ENCODE results near the gene TRIM38. TPM values are rescaled to one million over a fixed set of nuclear protein-coding genes. Genes with fewer than 3 reads are reported as not detected.

TRIM38 gene
- total and polyA plus RNA-seq, 5 experiments from 2014 or later: 4.3 to 29.7 (median 7.4) TPM

GRCh38 chr6:26026833-26027490 is 64.4 kb downstream of the TRIM38 start:
- H3K9me3 Mint-ChIP-seq: peaks cover 0 to 2% (median 0%) of the 10 kb centered on the region in 9 donors

GRCh38 chr6:26027491-26028211 is 65.0 kb downstream of the TRIM38 start:
- Mint-ChIP-seq H3K27ac (peak overlapping the region; percentile 96 to 100 (median 99)), H3K36me3 (no peaks in the 10 kb centered on the region)
- POLR2A ChIA-PET: interaction anchor here (0.6 to 16.7 kb wide), 28 partner anchors 7 to 1810 kb away, joined by 3 to 748 read pairs (median 6); partner anchors contain the start of gene TRIM38

More at GRCh38 chr6:26026833-26027490, 64.4 kb downstream of the TRIM38 start:
- POLR2A ChIA-PET: interaction anchor here (0.6 to 16.7 kb wide), 45 partner anchors 3 to 1867 kb away, joined by 3 to 748 read pairs (median 5); partner anchors contain the start of genes HFE and TRIM38
- H3K36me3 Mint-ChIP-seq: no peaks in the 10 kb centered on the region
- peak overlapping the region; percentile 96 to 100 (median 99) for H3K27ac Mint-ChIP-seq
- ATAC-seq: peak; percentile 68 to 76
- peaks cover 0 to 2% (median 0%) of the 10 kb centered on the region in 5 donors for H3K27me3 Mint-ChIP-seq
- H3K4me1 Mint-ChIP-seq: peaks cover 14 to 52% (median 40%) of the 10 kb centered on the region in 4 donors
- peak overlapping the region; percentile 84 to 99 (median 92) for H3K4me3 Mint-ChIP-seq
- DNase-seq: peak; percentile 69 to 98 (median 94)

GRCh38 chr6:26028212-26028745 is 65.7 kb downstream of the TRIM38 start:
- H3K36me3 Mint-ChIP-seq: no peaks in the 10 kb centered on the region
- POLR2A ChIA-PET: interaction anchor here (0.6 to 16.7 kb wide), 15 partner anchors 7 to 1809 kb away, joined by 3 to 748 read pairs (median 6); a partner anchor contains a TSS
- H3K27me3 Mint-ChIP-seq: peaks cover 0 to 2% (median 0%) of the 10 kb centered on the region in 5 donors
- H3K4me1 Mint-ChIP-seq: peaks cover 14 to 49% (median 45%) of the 10 kb centered on the region in 4 donors
- peak overlapping the region in 7 of 10 donors; percentile 12 to 98 (median 75) for H3K4me3 Mint-ChIP-seq
- H3K27ac Mint-ChIP-seq: peak overlapping the region in 9 of 10 donors; percentile 22 to 100 (median 98)
- ATAC-seq: no peak
- H3K9me3 Mint-ChIP-seq: peaks cover 0 to 2% (median 0%) of the 10 kb centered on the region in 9 donors
- no peak for DNase-seq

More at GRCh38 chr6:26027491-26028211, 65.0 kb downstream of the TRIM38 start:
- peaks cover 0 to 2% (median 0%) of the 10 kb centered on the region in 9 donors for H3K9me3 Mint-ChIP-seq
- no peak for DNase-seq
- peaks cover 12 to 48% (median 40%) of the 10 kb centered on the region in 4 donors for H3K4me1 Mint-ChIP-seq
- no peak for ATAC-seq
- H3K27me3 Mint-ChIP-seq: peaks cover 0 to 2% (median 0%) of the 10 kb centered on the region in 5 donors
- peak overlapping the region; percentile 84 to 99 (median 92) for H3K4me3 Mint-ChIP-seq

- POLR2A ChIA-PET: interaction anchor here (1.0 to 16.7 kb wide), 9 partner anchors 8 to 1809 kb away, joined by 4 to 748 read pairs (median 56); a partner anchor contains a TSS
- Mint-ChIP-seq H3K4me1 (peaks cover 16 to 56% (median 51%) of the 10 kb centered on the region in 4 donors), H3K9me3 (peaks cover 0 to 4% (median 0%) of the 10 kb centered on the region in 9 donors), H3K4me3 (peak overlapping the region in 6 of 10 donors; percentile 12 to 96 (median 36)), H3K36me3 (no peaks in the 10 kb centered on the region), H3K27ac (peak overlapping the region in 7 of 10 donors; percentile 29 to 84 (median 68)), H3K27me3 (peaks cover 0 to 2% (median 0%) of the 10 kb centered on the region in 5 donors)
- DNase-seq: no peak
- no peak for ATAC-seq
Observed at GRCh38 chr6:26028746-26029569, 66.4 kb downstream of the TRIM38 start.

GRCh38 chr6:26029570-26029856 is 66.9 kb downstream of the TRIM38 start:
- DNase-seq (no peak), ATAC-seq (no peak)
- peaks cover 0 to 4% (median 0%) of the 10 kb centered on the region in 9 donors for H3K9me3 Mint-ChIP-seq
- no peaks in the 10 kb centered on the region for H3K36me3 Mint-ChIP-seq
- peaks cover 16 to 60% (median 55%) of the 10 kb centered on the region in 4 donors for H3K4me1 Mint-ChIP-seq
- POLR2A ChIA-PET: interaction anchor here (1.2 to 16.7 kb wide), 8 partner anchors 9 to 1808 kb away, joined by 3 to 748 read pairs (median 102); a partner anchor contains a TSS
- no peak overlapping the region for H3K27ac Mint-ChIP-seq
- H3K4me3 Mint-ChIP-seq: no peak overlapping the region
- H3K27me3 Mint-ChIP-seq: peaks cover 0 to 2% (median 0%) of the 10 kb centered on the region in 5 donors

GRCh38 chr6:26029857-26030653 is 67.5 kb downstream of the TRIM38 start:
- no peaks in the 10 kb centered on the region for H3K36me3 Mint-ChIP-seq
- peaks cover 16 to 64% (median 55%) of the 10 kb centered on the region in 4 donors for H3K4me1 Mint-ChIP-seq
- H3K27me3 Mint-ChIP-seq: peaks cover 0 to 2% (median 0%) of the 10 kb centered on the region in 5 donors
- ATAC-seq (no peak), DNase-seq (no peak)
- POLR2A ChIA-PET: interaction anchor here (1.2 to 16.7 kb wide), 10 partner anchors 9 to 1449 kb away, joined by 3 to 748 read pairs (median 51); a partner anchor contains a TSS
- H3K27ac Mint-ChIP-seq: peak overlapping the region in 2 of 10 donors; percentile 17 to 25
- H3K9me3 Mint-ChIP-seq: peaks cover 0 to 4% (median 0%) of the 10 kb centered on the region in 9 donors
- H3K4me3 Mint-ChIP-seq: no peak overlapping the region

- ATAC-seq (no peak), DNase-seq (no peak)
- Mint-ChIP-seq H3K9me3 (peaks cover 0 to 4% (median 0%) of the 10 kb centered on the region in 9 donors), H3K27ac (no peak overlapping the region), H3K4me1 (peaks cover 15 to 58% (median 51%) of the 10 kb centered on the region in 4 donors), H3K27me3 (peaks cover 0 to 2% (median 0%) of the 10 kb centered on the region in 5 donors), H3K36me3 (no peaks in the 10 kb centered on the region), H3K4me3 (no peak overlapping the region)
- POLR2A ChIA-PET: interaction anchor here (0.6 to 16.7 kb wide), 15 partner anchors 10 to 1448 kb away, joined by 3 to 748 read pairs (median 14); a partner anchor contains a TSS
Observed at GRCh38 chr6:26030716-26031115, 68.1 kb downstream of the TRIM38 start.

- DNase-seq (no peak), ATAC-seq (no peak)
- POLR2A ChIA-PET: interaction anchor here (0.6 to 16.7 kb wide), 18 partner anchors 10 to 1807 kb away, joined by 5 to 748 read pairs (median 20); a partner anchor contains a TSS
- Mint-ChIP-seq H3K36me3 (no peaks in the 10 kb centered on the region), H3K27me3 (peaks cover 0 to 2% (median 0%) of the 10 kb centered on the region in 5 donors), H3K27ac (peak overlapping the region; percentile 25 to 99 (median 96)), H3K4me1 (peaks cover 14 to 54% (median 46%) of the 10 kb centered on the region in 4 donors), H3K4me3 (peak overlapping the region; percentile 94 to 97 (median 95)), H3K9me3 (peaks cover 0 to 4% (median 0%) of the 10 kb centered on the region in 9 donors)
Observed at GRCh38 chr6:26031151-26031594, 68.6 kb downstream of the TRIM38 start.

- DNase-seq (peak; percentile 71 to 96 (median 91)), ATAC-seq (peak; percentile 67 to 71)
- Mint-ChIP-seq H3K27ac (peak overlapping the region; percentile 93 to 99 (median 96)), H3K36me3 (no peaks in the 10 kb centered on the region), H3K4me1 (peaks cover 11 to 52% (median 41%) of the 10 kb centered on the region in 4 donors), H3K4me3 (peak overlapping the region; percentile 94 to 97 (median 95)), H3K27me3 (peaks cover 0 to 2% (median 0%) of the 10 kb centered on the region in 5 donors), H3K9me3 (peaks cover 0 to 4% (median 0%) of the 10 kb centered on the region in 9 donors)
- POLR2A ChIA-PET: interaction anchor here (0.6 to 16.7 kb wide), 28 partner anchors 11 to 1861 kb away, joined by 3 to 748 read pairs (median 10); partner anchors contain the start of gene TRIM38
Observed at GRCh38 chr6:26031595-26032339, 69.2 kb downstream of the TRIM38 start.

Data from naive thymus-derived CD8-positive, alpha-beta T cell (primary cell).